IMR-90 (cell line): ENCODE results near the gene EGLN3. TPM values are rescaled to one million over a fixed set of nuclear protein-coding genes. Genes with fewer than 3 reads are reported as not detected.

Experiments used
- ATAC-seq: fragments of 200-7000 bp; cut with Tn5 transposase; 2 replicates; pipeline ENCODE4 v1.9.1; 2020; ENCODE audit warnings: low read depth, mild to moderate bottlenecking, moderate library complexity
- BruUV-seq: library from RNA; stranded (reverse); fragments of 400-500 nt; replicated peaks from 2 replicates; lab custom pipeline; 2021; lab: Mats Ljungman, UMichigan
- CTCF ChIA-PET: fragments of 300-600 bp; formaldehyde crosslinking; extraction: SDS; loops from one replicate; lab custom pipeline; 2021; ENCODE audit warnings: antibody characterized with exemption; lab: Yijun Ruan, JAX
- POLR2A ChIA-PET: fragments of 300-600 bp; sonication (Branson Sonifier 250); formaldehyde crosslinking; loops from one replicate; lab custom pipeline; 2022; ENCODE audit warnings: antibody characterized with exemption; ENCODE audit not compliant: unreplicated experiment; lab: Charles Lee
- DNase-seq: peaks from one replicate; pipeline ENCODE4 v3.0.0; 2013
- H2AFZ ChIP-seq: replicated peaks from 2 replicates; pipeline ENCODE3; 2013; ENCODE audit warnings: low read length, mild to moderate bottlenecking; ENCODE audit not compliant: poor library complexity
- H2AK5ac ChIP-seq: 2 replicates; pipeline ENCODE4 v1.6.1; 2013; ENCODE audit warnings: low read depth, low read length, inconsistent platforms
- H2AK9ac ChIP-seq: replicated peaks from 2 replicates; pipeline ENCODE3; 2013; ENCODE audit warnings: mild to moderate bottlenecking, low read depth, low read length, moderate library complexity; ENCODE audit not compliant: poor library complexity
- H2BK120ac ChIP-seq: 2 replicates; pipeline ENCODE4 v1.6.1; 2013; ENCODE audit warnings: low read depth, low read length, inconsistent platforms
- H2BK15ac ChIP-seq: 3 replicates; pipeline ENCODE4 v1.6.1; 2013; ENCODE audit warnings: low read depth, low read length, inconsistent platforms
- H2BK20ac ChIP-seq: 2 replicates; pipeline ENCODE4 v1.6.1; 2013; ENCODE audit warnings: low read depth, mild to moderate bottlenecking, inconsistent platforms, low read length, moderate library complexity
- H2BK5ac ChIP-seq: 2 replicates; pipeline ENCODE4 v1.6.1; 2013; ENCODE audit warnings: mild to moderate bottlenecking, low read depth, low read length, inconsistent platforms; ENCODE audit not compliant: poor library complexity, severe bottlenecking
- H3K14ac ChIP-seq: replicated peaks from 2 replicates; pipeline ENCODE4 v1.6.1; 2013; ENCODE audit warnings: low read depth, low read length, inconsistent platforms
- H3K18ac ChIP-seq: 2 replicates; pipeline ENCODE4 v1.6.1; 2013; ENCODE audit warnings: low read depth, low read length, control low read depth
- H3K23ac ChIP-seq: 2 replicates; pipeline ENCODE4 v1.6.1; 2013; ENCODE audit warnings: low read depth, low read length, inconsistent platforms
- H3K27ac ChIP-seq: 2 replicates; pipeline ENCODE4 v1.5.1; 2013; ENCODE audit warnings: mild to moderate bottlenecking, control low read depth, low read length; ENCODE audit not compliant: insufficient read depth
- H3K27me3 ChIP-seq: 2 replicates; pipeline ENCODE4 v1.6.1; 2013; ENCODE audit warnings: low read length; ENCODE audit not compliant: control insufficient read depth, insufficient read depth
- H3K36me3 ChIP-seq: 2 replicates; pipeline ENCODE4 v1.6.1; 2013; ENCODE audit warnings: low read length, mixed read lengths; ENCODE audit not compliant: control insufficient read depth, insufficient read depth
- H3K4ac ChIP-seq: 2 replicates; pipeline ENCODE4 v1.6.1; 2013; ENCODE audit warnings: low read depth, low read length, inconsistent platforms
- H3K4me1 ChIP-seq: 2 replicates; pipeline ENCODE4 v1.6.1; 2013; ENCODE audit warnings: low read length, mixed read lengths; ENCODE audit not compliant: control insufficient read depth, insufficient read depth
- H3K4me2 ChIP-seq: 2 replicates; pipeline ENCODE4 v1.6.1; 2013; ENCODE audit warnings: low read depth, mild to moderate bottlenecking, control low read depth, low read length, moderate library complexity
- H3K4me3 ChIP-seq: 2 replicates; pipeline ENCODE4 v1.5.1; 2013; ENCODE audit warnings: low read depth, mild to moderate bottlenecking, control low read depth, low read length, moderate library complexity; ENCODE audit not compliant: insufficient read depth
- H3K56ac ChIP-seq: 2 replicates; pipeline ENCODE4 v1.6.1; 2013; ENCODE audit warnings: low read length, inconsistent platforms; ENCODE audit not compliant: insufficient read depth; ENCODE audit errors: extremely low read depth
- H3K79me1 ChIP-seq, 2 experiments: 2 replicates each; pipeline ENCODE4 v1.6.1; 2013; ENCODE audit warnings: low read length in 2 of 2, inconsistent platforms in 1 of 2, low read depth in 1 of 2
- H3K9ac ChIP-seq: 2 replicates; pipeline ENCODE4 v1.6.1; 2013; ENCODE audit warnings: low read depth, low read length, control low read depth
- H3K9me1 ChIP-seq: 2 replicates; pipeline ENCODE4 v1.6.1; 2013; ENCODE audit warnings: low read length, inconsistent platforms; ENCODE audit not compliant: insufficient read depth
- H3K9me3 ChIP-seq: 2 replicates; pipeline ENCODE4 v1.6.1; 2013; ENCODE audit warnings: low read length; ENCODE audit not compliant: control insufficient read depth, insufficient read depth
- H4K20me1 ChIP-seq: 2 replicates; pipeline ENCODE4 v1.6.1; 2013; ENCODE audit warnings: low read length, inconsistent platforms; ENCODE audit not compliant: insufficient read depth
- H4K5ac ChIP-seq: 2 replicates; pipeline ENCODE4 v1.6.1; 2013; ENCODE audit warnings: mild to moderate bottlenecking, low read depth, low read length, control low read depth
- H4K8ac ChIP-seq, 2 experiments: 2 replicates each; pipeline ENCODE4 v1.6.1; 2013; ENCODE audit warnings: low read depth in 2 of 2, low read length in 2 of 2, control low read depth in 1 of 2, inconsistent platforms in 1 of 2
- H4K91ac ChIP-seq: 2 replicates; pipeline ENCODE4 v1.6.1; 2013; ENCODE audit warnings: low read depth, low read length, inconsistent platforms; ENCODE audit not compliant: insufficient read depth
- BHLHE40 ChIP-seq: fragments of 150-350 bp; IDR thresholded peaks from 2 replicates; pipeline ENCODE4 v1.6.1; 2016; ENCODE audit warnings: mild to moderate bottlenecking, low read depth, low read length
- CEBPB ChIP-seq: IDR thresholded peaks from 2 replicates; pipeline ENCODE4 v1.6.1; 2012; ENCODE audit warnings: low read depth, low read length, improper control_type of control experiment
- CHD1 ChIP-seq: IDR thresholded peaks from 2 replicates; pipeline ENCODE4 v1.6.1; 2012; ENCODE audit warnings: low read depth, low read length, improper control_type of control experiment
- FOS ChIP-seq: fragments of 150-350 bp; IDR thresholded peaks from 2 replicates; pipeline ENCODE4 v1.6.1; 2016; ENCODE audit warnings: low read depth, low read length
- MAFK ChIP-seq: IDR thresholded peaks from 2 replicates; pipeline ENCODE4 v1.6.1; 2012; ENCODE audit warnings: low read depth, low read length, improper control_type of control experiment
- MAZ ChIP-seq: IDR thresholded peaks from 2 replicates; pipeline ENCODE4 v1.6.1; 2012; ENCODE audit warnings: low read depth, mild to moderate bottlenecking, low read length, improper control_type of control experiment, moderate library complexity, borderline replicate concordance
- MXI1 ChIP-seq: IDR thresholded peaks from 2 replicates; pipeline ENCODE4 v1.6.1; 2012; ENCODE audit warnings: low read depth, mild to moderate bottlenecking, low read length, moderate library complexity, borderline replicate concordance
- NFE2L2 ChIP-seq: fragments of 150-350 bp; IDR thresholded peaks from 2 replicates; pipeline ENCODE4 v1.6.1; 2016; ENCODE audit warnings: low read depth, mild to moderate bottlenecking, low read length
- POLR2A ChIP-seq: IDR thresholded peaks from 2 replicates; pipeline ENCODE4 v1.6.1; 2012; ENCODE audit warnings: mild to moderate bottlenecking, low read depth, low read length
- RAD21 ChIP-seq: IDR thresholded peaks from 2 replicates; pipeline ENCODE4 v1.6.1; 2012; ENCODE audit warnings: low read length, improper control_type of control experiment
- RCOR1 ChIP-seq: IDR thresholded peaks from 2 replicates; pipeline ENCODE4 v1.6.1; 2012; ENCODE audit warnings: mild to moderate bottlenecking, low read length, improper control_type of control experiment; ENCODE audit not compliant: insufficient replicate concordance
- RFX5 ChIP-seq: IDR thresholded peaks from 2 replicates; pipeline ENCODE4 v1.8.0; 2012; ENCODE audit warnings: low read depth, mild to moderate bottlenecking, low read length, moderate library complexity
- SMC3 ChIP-seq: fragments of 150-350 bp; IDR thresholded peaks from 2 replicates; pipeline ENCODE4 v1.6.1; 2016; ENCODE audit warnings: low read depth, mild to moderate bottlenecking, antibody characterized with exemption, low read length, moderate library complexity
- WGBS, 2 experiments: methylation state at CpG; one replicate each; pipeline versions ENCODE4 v1.1.5 to v1.1.7; 2013; ENCODE audit warnings: missing lambda C conversion rate in 2 of 2; ENCODE audit not compliant: insufficient read length in 1 of 2; ENCODE audit errors: extremely low coverage in 2 of 2; 5-methylcytosine and 5-hydroxymethylcytosine counted together
- dilution Hi-C: fragments of 300-500 bp; cut with HindIII; formaldehyde crosslinking; loops from one replicate; pipeline ENCODE4 v1.14.3; 2018; ENCODE audit warnings: low sequenced_read_pairs; ENCODE audit not compliant: unreplicated experiment
- in situ Hi-C: fragments of 300-500 bp; cut with MboI; formaldehyde crosslinking; loops from 3 replicates; pipeline ENCODE4 v1.14.3; 2019; ENCODE audit warnings: low sequenced_read_pairs, inconsistent platforms, mixed read lengths
- intact Hi-C: fragments of 100-400 bp; cut with micrococcal nuclease; formaldehyde crosslinking; loops from 2 replicates; pipeline ENCODE4 v1.10.0; 2022
- polyA plus RNA-seq, 3 experiments: library from polyadenylated mRNA; depleted of rRNA; stranded (reverse); fragments of >200 nt; gene quantifications; 2 replicates each; pipeline ENCODE4 v1.2.3, GENCODE V29; 2012; ENCODE audit warnings: low replicate concordance in 1 of 3
- total RNA-seq: library from RNA; depleted of rRNA; stranded (reverse); fragments of >200 nt; gene quantifications from 2 replicates; pipeline ENCODE4 v1.2.3, GENCODE V29; 2012
- TF ChIP-seq, protein P1 (sequence below): fragments of 150-350 bp; IDR thresholded peaks from 2 replicates; pipeline ENCODE4 v1.6.1; 2016; ENCODE audit warnings: low read depth, mild to moderate bottlenecking, low read length, moderate library complexity, borderline replicate concordance
- TF ChIP-seq, protein P2 (sequence below): fragments of 150-350 bp; IDR thresholded peaks from 2 replicates; pipeline ENCODE4 v1.6.1; 2017; ENCODE audit warnings: mild to moderate bottlenecking, antibody characterized with exemption, low read length, low read depth
- TF ChIP-seq, protein P3 (sequence below): conservative IDR thresholded peaks from 2 replicates; pipeline ENCODE4 v1.5.1; 2012; ENCODE audit warnings: mild to moderate bottlenecking, low read depth, low read length, improper control_type of control experiment

EGLN3 gene
- total and polyA plus RNA-seq, 2 of the 4 experiments (the other 2 are of a cell fraction), result under 0.01 to 0.03 TPM

DNA sequence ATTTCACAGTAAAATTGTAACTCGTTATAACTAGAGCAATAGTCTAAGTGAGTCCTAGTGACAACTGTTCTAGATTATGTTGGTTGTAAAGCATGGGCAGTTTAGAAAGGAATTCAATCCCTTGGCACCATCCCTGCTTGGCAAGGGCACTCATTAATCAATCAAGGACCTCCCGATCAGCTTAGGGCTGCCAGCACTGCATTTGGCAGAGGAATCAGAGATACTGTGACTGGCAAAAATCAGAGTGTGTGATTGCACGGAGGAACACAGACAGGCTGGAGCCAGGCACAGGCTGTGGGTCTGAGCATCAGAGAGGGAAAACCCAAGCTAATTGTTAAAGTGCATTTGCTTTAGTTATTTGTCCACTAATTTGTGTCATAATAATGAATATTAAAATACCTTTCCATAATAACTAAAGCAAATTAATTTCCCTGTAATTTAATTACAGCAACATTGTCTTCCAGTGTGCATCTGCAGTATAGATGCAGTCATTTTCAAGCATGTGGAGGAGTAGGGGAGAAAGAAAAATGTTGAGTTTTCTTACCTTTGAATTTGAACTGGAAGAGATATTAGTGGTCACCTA is 3.2 kb upstream of the EGLN3 start:
- no peak overlapping the region for H4K5ac ChIP-seq
- BruUV-seq, result no TSS peak
- no peak overlapping the region for H3K4me2 ChIP-seq
- no peak overlapping the region for H3K9ac ChIP-seq
- H2AFZ ChIP-seq, result no peak overlapping the region
- no peak overlapping the region for H2AK5ac ChIP-seq
- H2BK20ac ChIP-seq, result no peak overlapping the region
- H3K79me1 ChIP-seq, result no peaks in the 10 kb centered on the region
- dilution Hi-C loops, result no loop called here
- H3K4ac ChIP-seq, result no peak overlapping the region
- DNase-seq (no peak), ATAC-seq (no peak)
- H3K36me3 ChIP-seq, result no peaks in the 10 kb centered on the region
- no peak overlapping the region for H3K4me3 ChIP-seq
- H3K9me1 ChIP-seq, result no peaks in the 10 kb centered on the region
- peaks cover 23% of the 10 kb centered on the region for H3K27me3 ChIP-seq
- no peak for TF ChIP-seq CHD1
- no peak for TF ChIP-seq SMC3
- TF ChIP-seq MAFK, result no peak
- TF ChIP-seq POLR2A, result no peak
- no peak for TF ChIP-seq MAZ
- no peak for TF ChIP-seq RFX5
- TF ChIP-seq, protein P1, sequence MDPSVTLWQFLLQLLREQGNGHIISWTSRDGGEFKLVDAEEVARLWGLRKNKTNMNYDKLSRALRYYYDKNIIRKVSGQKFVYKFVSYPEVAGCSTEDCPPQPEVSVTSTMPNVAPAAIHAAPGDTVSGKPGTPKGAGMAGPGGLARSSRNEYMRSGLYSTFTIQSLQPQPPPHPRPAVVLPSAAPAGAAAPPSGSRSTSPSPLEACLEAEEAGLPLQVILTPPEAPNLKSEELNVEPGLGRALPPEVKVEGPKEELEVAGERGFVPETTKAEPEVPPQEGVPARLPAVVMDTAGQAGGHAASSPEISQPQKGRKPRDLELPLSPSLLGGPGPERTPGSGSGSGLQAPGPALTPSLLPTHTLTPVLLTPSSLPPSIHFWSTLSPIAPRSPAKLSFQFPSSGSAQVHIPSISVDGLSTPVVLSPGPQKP, result no peak
- TF ChIP-seq CEBPB, result no peak
- no peak for TF ChIP-seq FOS
- TF ChIP-seq, protein P2, sequence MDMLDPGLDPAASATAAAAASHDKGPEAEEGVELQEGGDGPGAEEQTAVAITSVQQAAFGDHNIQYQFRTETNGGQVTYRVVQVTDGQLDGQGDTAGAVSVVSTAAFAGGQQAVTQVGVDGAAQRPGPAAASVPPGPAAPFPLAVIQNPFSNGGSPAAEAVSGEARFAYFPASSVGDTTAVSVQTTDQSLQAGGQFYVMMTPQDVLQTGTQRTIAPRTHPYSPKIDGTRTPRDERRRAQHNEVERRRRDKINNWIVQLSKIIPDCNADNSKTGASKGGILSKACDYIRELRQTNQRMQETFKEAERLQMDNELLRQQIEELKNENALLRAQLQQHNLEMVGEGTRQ, result no peak
- TF ChIP-seq BHLHE40, result no peak
- TF ChIP-seq NFE2L2, result no peak
- no peak for TF ChIP-seq RAD21
- TF ChIP-seq, protein P3, sequence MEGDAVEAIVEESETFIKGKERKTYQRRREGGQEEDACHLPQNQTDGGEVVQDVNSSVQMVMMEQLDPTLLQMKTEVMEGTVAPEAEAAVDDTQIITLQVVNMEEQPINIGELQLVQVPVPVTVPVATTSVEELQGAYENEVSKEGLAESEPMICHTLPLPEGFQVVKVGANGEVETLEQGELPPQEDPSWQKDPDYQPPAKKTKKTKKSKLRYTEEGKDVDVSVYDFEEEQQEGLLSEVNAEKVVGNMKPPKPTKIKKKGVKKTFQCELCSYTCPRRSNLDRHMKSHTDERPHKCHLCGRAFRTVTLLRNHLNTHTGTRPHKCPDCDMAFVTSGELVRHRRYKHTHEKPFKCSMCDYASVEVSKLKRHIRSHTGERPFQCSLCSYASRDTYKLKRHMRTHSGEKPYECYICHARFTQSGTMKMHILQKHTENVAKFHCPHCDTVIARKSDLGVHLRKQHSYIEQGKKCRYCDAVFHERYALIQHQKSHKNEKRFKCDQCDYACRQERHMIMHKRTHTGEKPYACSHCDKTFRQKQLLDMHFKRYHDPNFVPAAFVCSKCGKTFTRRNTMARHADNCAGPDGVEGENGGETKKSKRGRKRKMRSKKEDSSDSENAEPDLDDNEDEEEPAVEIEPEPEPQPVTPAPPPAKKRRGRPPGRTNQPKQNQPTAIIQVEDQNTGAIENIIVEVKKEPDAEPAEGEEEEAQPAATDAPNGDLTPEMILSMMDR, result no peak
- TF ChIP-seq MXI1, result no peak
- no peak for TF ChIP-seq RCOR1
- H3K27ac ChIP-seq, result no peak overlapping the region
- ChIA-PET POLR2A (no interaction called here), CTCF (no interaction called here)
- H3K4me1 ChIP-seq, result no peaks in the 10 kb centered on the region
- no peak overlapping the region for H4K8ac ChIP-seq
- H3K23ac ChIP-seq, result no peak overlapping the region
- in situ Hi-C loops, result no loop called here
- WGBS, 2 experiments, result 0% methylated on average over 1 of the region's 3 CpGs; no CpG with 5 or more reads in 1 of the 2 experiments
- H4K91ac ChIP-seq, result no peak overlapping the region
- no peak overlapping the region for H3K14ac ChIP-seq
- no peak overlapping the region for H2BK5ac ChIP-seq
- intact Hi-C loops, result no loop called here
- no peak overlapping the region for H2AK9ac ChIP-seq
- H3K9me3 ChIP-seq, result no peaks in the 10 kb centered on the region
- H2BK120ac ChIP-seq, result no peak overlapping the region
- no peaks in the 10 kb centered on the region; the same call in 1 of the 2 replicates for H4K20me1 ChIP-seq
- no peak overlapping the region for H3K56ac ChIP-seq
- H3K18ac ChIP-seq, result no peak overlapping the region
- H2BK15ac ChIP-seq, result no peak overlapping the region
